SU-DHL-6 (cell line): ENCODE data around the gene KLHL17.

Source experiments
- H2AFZ ChIP-seq: fragments of 200-600 bp; sonication (generic); 2 replicates; pipeline ENCODE4 v1.6.1; 2014; ENCODE audit warnings: low read depth, mild to moderate bottlenecking, moderate library complexity, mixed read lengths, antibody characterized with exemption, low read length; ENCODE audit not compliant: severe bottlenecking
- H3F3A ChIP-seq: fragments of 200-600 bp; shearing (Covaris generic); 2 replicates; pipeline ENCODE4 v1.6.0; 2016; ENCODE audit warnings: antibody characterized with exemption, mild to moderate bottlenecking; ENCODE audit not compliant: insufficient read depth
- H3K27ac ChIP-seq: fragments of 200-600 bp; sonication (generic); 2 replicates; pipeline ENCODE4 v1.5.1; 2016; ENCODE audit warnings: low read depth, mild to moderate bottlenecking, low read length, moderate library complexity, mixed read lengths
- H3K27me3 ChIP-seq: fragments of 200-600 bp; sonication (generic), shearing (Covaris generic); 2 replicates; pipeline ENCODE4 v1.6.0; 2014; ENCODE audit warnings: mild to moderate bottlenecking, low read length
- H3K36me3 ChIP-seq: fragments of 200-600 bp; sonication (generic); 2 replicates; pipeline ENCODE4 v1.6.1; 2014; ENCODE audit warnings: mild to moderate bottlenecking, low read length, mixed read lengths
- H3K4me2 ChIP-seq: fragments of 300-600, 200-600 bp; shearing (Covaris generic), sonication (generic); 2 replicates; pipeline ENCODE4 v1.6.0; 2014; ENCODE audit warnings: low read length, low read depth, mild to moderate bottlenecking; ENCODE audit not compliant: poor library complexity, severe bottlenecking
- H3K4me3 ChIP-seq: fragments of 200-600 bp; sonication (generic); 2 replicates; pipeline ENCODE4 v1.5.1; 2014; ENCODE audit warnings: antibody characterized with exemption, low read length, mild to moderate bottlenecking, mixed read lengths; ENCODE audit not compliant: insufficient read depth, poor library complexity, severe bottlenecking
- H3K79me2 ChIP-seq: fragments of 200-600 bp; sonication (generic); 2 replicates; pipeline ENCODE4 v1.6.1; 2014; ENCODE audit warnings: mild to moderate bottlenecking, low read length, moderate library complexity; ENCODE audit not compliant: insufficient read depth
- H3K9ac ChIP-seq: fragments of 200-600 bp; sonication (generic); 2 replicates; pipeline ENCODE4 v1.7.0; 2014; ENCODE audit warnings: mild to moderate bottlenecking, low read length
- H3K9me2 ChIP-seq: fragments of 200-600 bp; sonication (generic); replicated peaks from 2 replicates; pipeline ENCODE4 v1.6.1; 2014; ENCODE audit warnings: low read length; ENCODE audit not compliant: insufficient read depth
- H3K9me3 ChIP-seq: fragments of 200-600 bp; sonication (generic); 2 replicates; pipeline ENCODE4 v1.6.1; 2014; ENCODE audit warnings: low read length, mixed read lengths; ENCODE audit not compliant: insufficient read depth
- H4K20me1 ChIP-seq: fragments of 200-600 bp; sonication (generic); 2 replicates; pipeline ENCODE4 v1.6.1; 2014; ENCODE audit warnings: low read depth, mild to moderate bottlenecking, antibody characterized with exemption, low read length, moderate library complexity, mixed read lengths
- EZH2phosphoT487 ChIP-seq: fragments of 200-600 bp; sonication (generic), shearing (Covaris generic); conservative IDR thresholded peaks from 2 replicates; pipeline ENCODE4 v1.6.1; 2018; ENCODE audit warnings: mild to moderate bottlenecking, antibody characterized with exemption, low read length, moderate library complexity, mixed read lengths
- TF ChIP-seq, protein P1 (sequence below): fragments of 200-600 bp; sonication (generic); IDR thresholded peaks from one replicate; pipeline ENCODE4 v1.5.1; 2017; ENCODE audit warnings: antibody characterized with exemption, mild to moderate bottlenecking, low read length, moderate library complexity; ENCODE audit not compliant: insufficient read depth, poor library complexity, severe bottlenecking

The KLHL17 gene

GRCh38 chr1:1013105-1013921, 52.9 kb downstream of the KLHL17 start, which contains the start of gene ISG15:
ISG15 (plus strand) TSS chr1:1013497; CDS start chr1:1013574, 77 bp downstream.
- Histone ChIP-seq H3F3A (no peaks in the 10 kb centered on the region), H3K4me2 (peak within 1 kb of the TSS; percentile 60), H4K20me1 (no peaks in the 10 kb centered on the region), H3K79me2 (no peaks in the 10 kb centered on the region), H3K9me2 (no peaks in the 10 kb centered on the region), H2AFZ (peak within 1 kb of the TSS; percentile 42), H3K27me3 (no peaks in the 10 kb centered on the region), H3K36me3 (no peaks in the 10 kb centered on the region), H3K4me3 (peak within 1 kb of the TSS; percentile 26), H3K9me3 (no peaks in the 10 kb centered on the region), H3K9ac (peak within 1 kb of the TSS; percentile 33), H3K27ac (no peak within 1 kb of the TSS)
- TF ChIP-seq EZH2phosphoT487, result no peak
- TF ChIP-seq, protein P1, sequence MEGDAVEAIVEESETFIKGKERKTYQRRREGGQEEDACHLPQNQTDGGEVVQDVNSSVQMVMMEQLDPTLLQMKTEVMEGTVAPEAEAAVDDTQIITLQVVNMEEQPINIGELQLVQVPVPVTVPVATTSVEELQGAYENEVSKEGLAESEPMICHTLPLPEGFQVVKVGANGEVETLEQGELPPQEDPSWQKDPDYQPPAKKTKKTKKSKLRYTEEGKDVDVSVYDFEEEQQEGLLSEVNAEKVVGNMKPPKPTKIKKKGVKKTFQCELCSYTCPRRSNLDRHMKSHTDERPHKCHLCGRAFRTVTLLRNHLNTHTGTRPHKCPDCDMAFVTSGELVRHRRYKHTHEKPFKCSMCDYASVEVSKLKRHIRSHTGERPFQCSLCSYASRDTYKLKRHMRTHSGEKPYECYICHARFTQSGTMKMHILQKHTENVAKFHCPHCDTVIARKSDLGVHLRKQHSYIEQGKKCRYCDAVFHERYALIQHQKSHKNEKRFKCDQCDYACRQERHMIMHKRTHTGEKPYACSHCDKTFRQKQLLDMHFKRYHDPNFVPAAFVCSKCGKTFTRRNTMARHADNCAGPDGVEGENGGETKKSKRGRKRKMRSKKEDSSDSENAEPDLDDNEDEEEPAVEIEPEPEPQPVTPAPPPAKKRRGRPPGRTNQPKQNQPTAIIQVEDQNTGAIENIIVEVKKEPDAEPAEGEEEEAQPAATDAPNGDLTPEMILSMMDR, result no peak

- Histone ChIP-seq H2AFZ (no peak overlapping the region), H3K4me3 (peak overlapping the region; percentile 26), H3F3A (no peaks in the 10 kb centered on the region), H3K9me3 (no peaks in the 10 kb centered on the region), H3K27ac (no peak overlapping the region), H3K27me3 (no peaks in the 10 kb centered on the region), H3K36me3 (no peaks in the 10 kb centered on the region), H3K9ac (peak overlapping the region; percentile 33), H3K79me2 (no peaks in the 10 kb centered on the region), H3K4me2 (peak overlapping the region; percentile 60), H3K9me2 (no peaks in the 10 kb centered on the region), H4K20me1 (no peaks in the 10 kb centered on the region)
- TF ChIP-seq, protein P1, result no peak
- no peak for TF ChIP-seq EZH2phosphoT487
Measured at GRCh38 chr1:1013922-1014648, 53.7 kb downstream of the KLHL17 start.

DNA sequence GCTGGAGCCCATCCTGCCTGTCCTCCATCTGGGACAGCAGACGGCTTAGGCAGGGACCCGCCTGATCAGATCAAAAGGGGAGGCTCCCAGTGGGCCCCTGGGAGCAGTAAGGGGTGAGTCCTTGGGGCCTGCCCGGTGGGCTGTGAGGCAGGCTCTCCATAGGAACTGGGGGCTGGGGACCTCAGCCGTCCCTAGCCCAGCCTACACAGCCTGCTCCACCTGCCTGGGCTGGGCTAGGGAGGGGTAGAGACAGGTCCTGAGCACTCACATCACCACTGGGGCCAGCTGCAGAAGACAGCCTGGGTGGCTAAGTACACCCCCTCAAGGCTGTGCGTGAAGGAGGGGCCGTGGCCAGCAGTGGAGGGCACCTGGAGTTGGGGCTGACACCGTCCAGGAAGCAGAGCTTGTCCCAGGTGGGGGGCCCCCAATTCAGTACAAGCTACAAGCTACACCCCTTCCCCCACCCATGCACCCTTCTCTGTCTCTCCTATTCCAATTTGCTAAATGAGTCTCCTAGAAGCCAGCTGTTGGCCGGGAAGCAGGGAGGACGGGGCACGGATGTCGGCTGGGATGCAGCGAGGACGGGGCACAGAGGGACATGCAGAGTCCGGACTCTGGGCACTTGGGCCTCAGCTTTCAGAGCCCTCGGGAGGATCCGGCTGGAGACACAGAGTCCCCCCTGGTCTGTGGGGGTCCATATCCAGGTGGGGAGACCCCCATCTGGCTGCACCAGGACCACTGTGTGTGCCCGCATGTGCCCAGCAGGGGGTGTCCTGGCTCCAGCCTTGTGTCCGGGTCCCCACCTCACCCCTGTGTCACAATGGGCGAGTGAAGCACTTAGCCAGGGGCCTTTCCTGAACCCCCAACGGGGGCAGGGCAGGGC, 54.7 kb downstream of the KLHL17 start:
- Histone ChIP-seq H3K27ac (no peak overlapping the region), H3K9ac (no peak overlapping the region), H3K4me2 (no peak overlapping the region), H3F3A (no peaks in the 10 kb centered on the region), H3K9me3 (no peaks in the 10 kb centered on the region), H3K79me2 (no peaks in the 10 kb centered on the region), H4K20me1 (no peaks in the 10 kb centered on the region), H3K36me3 (no peaks in the 10 kb centered on the region), H3K9me2 (no peaks in the 10 kb centered on the region), H2AFZ (no peak overlapping the region), H3K27me3 (no peaks in the 10 kb centered on the region), H3K4me3 (no peak overlapping the region)
- TF ChIP-seq, protein P1, result peak; percentile 22
- no peak for TF ChIP-seq EZH2phosphoT487
